HCT116 (cell line): Measurements from ENCODE around the gene HMGA1. TPM values are rescaled to one million over a fixed set of nuclear protein-coding genes. Genes with fewer than 3 reads are reported as not detected.

ENCODE experiments used
- ATAC-seq: fragments of 200-7000 bp; cut with Tn5 transposase; 2 replicates; pipeline ENCODE4 v1.9.1; 2020; ENCODE audit warnings: mild to moderate bottlenecking, moderate library complexity
- BruUV-seq: library from RNA; stranded (reverse); fragments of 400-500 nt; replicated peaks from 2 replicates; lab custom pipeline; 2021; lab: Mats Ljungman, UMichigan
- CTCF ChIA-PET: fragments of 300-600 bp; sonication (Branson Sonifier 250); formaldehyde crosslinking; loops from one replicate; lab custom pipeline; 2021; ENCODE audit warnings: antibody characterized with exemption; lab: Charles Lee
- POLR2A ChIA-PET: fragments of 300-600, 350-600 bp; sonication (Branson Sonifier 250); formaldehyde crosslinking; loops from one replicate; lab custom pipeline; 2021; ENCODE audit warnings: antibody characterized with exemption; lab: Charles Lee
- RAD21 ChIA-PET, 2 experiments: fragments of 300-600 bp; sonication (Branson Sonifier 250); formaldehyde crosslinking; loops; one replicate each; lab custom pipeline; 2023; ENCODE audit warnings: low total read pairs in 2 of 2; ENCODE audit not compliant: uncharacterized antibody in 2 of 2, unreplicated experiment in 2 of 2, low non-redundant PET in 1 of 2; lab: Charles Lee
- DNase-seq: peaks from one replicate; pipeline ENCODE4 v3.0.0-alpha.2; 2010; ENCODE audit warnings: low read depth, low spot score
- H2AFZ ChIP-seq: fragments of 200-600 bp; shearing (Covaris generic), sonication (generic); 2 replicates; pipeline ENCODE4 v1.6.1; 2017; ENCODE audit warnings: low read depth, mixed run types, mixed read lengths, antibody characterized with exemption, low read length; ENCODE audit not compliant: poor library complexity, severe bottlenecking
- H3K27ac ChIP-seq: 2 replicates; pipeline ENCODE4 v1.5.1; 2012; ENCODE audit warnings: low read depth, low read length
- H3K27me3 ChIP-seq: fragments of 200-600 bp; sonication (generic); 2 replicates; pipeline ENCODE4 v1.6.1; 2016; ENCODE audit warnings: mixed run types, low read length, mixed read lengths; ENCODE audit not compliant: insufficient read depth
- H3K36me3 ChIP-seq, 2 experiments: fragments of 200-500 bp in 1 of 2; fragments of 200-600 bp in 1 of 2; sonication (Bioruptor generic) in 1 of 2; sonication (generic) in 1 of 2; 2 replicates each; pipeline versions ENCODE4 v1.5.1 to v1.6.1; 2014 to 2016; ENCODE audit warnings: low read length in 2 of 2, inconsistent platforms in 1 of 2, mixed read lengths in 1 of 2, mixed run types in 1 of 2; ENCODE audit not compliant: insufficient read depth in 2 of 2, control insufficient read depth in 1 of 2
- H3K4me1 ChIP-seq, 2 experiments: fragments of 200-600 bp in 1 of 2; sonication (generic) in 1 of 2; 2 replicates each; pipeline versions ENCODE4 v1.5.1 to v1.6.1; 2012 to 2017; ENCODE audit warnings: low read length in 2 of 2, inconsistent platforms in 1 of 2, mild to moderate bottlenecking in 1 of 2, mixed read lengths in 1 of 2, mixed run types in 1 of 2, moderate library complexity in 1 of 2; ENCODE audit not compliant: insufficient read depth in 2 of 2, control insufficient read depth in 1 of 2
- H3K4me2 ChIP-seq: fragments of 200-600 bp; sonication (generic); 2 replicates; pipeline ENCODE4 v1.6.1; 2017; ENCODE audit warnings: mixed run types, low read length, mixed read lengths
- H3K4me3 ChIP-seq, 2 experiments: fragments of 200-600 bp in 1 of 2; sonication (generic) in 1 of 2; replicated peaks in 1 of 2; 2 replicates each; pipeline ENCODE4 v1.5.1; 2011 to 2016; ENCODE audit warnings: low read length in 2 of 2, control low read depth in 1 of 2, low read depth in 1 of 2, mild to moderate bottlenecking in 1 of 2, mixed read lengths in 1 of 2, mixed run types in 1 of 2
- H3K79me2 ChIP-seq: fragments of 200-600 bp; sonication (generic); 2 replicates; pipeline ENCODE4 v1.6.1; 2017; ENCODE audit warnings: mild to moderate bottlenecking, mixed run types, low read length, moderate library complexity, mixed read lengths; ENCODE audit not compliant: insufficient read depth
- H3K9ac ChIP-seq: fragments of 200-600 bp; sonication (generic); 2 replicates; pipeline ENCODE4 v1.6.1; 2016; ENCODE audit warnings: low read length, mixed read lengths
- H3K9me2 ChIP-seq: fragments of 200-600 bp; sonication (generic), shearing (Covaris generic); 2 replicates; pipeline ENCODE4 v1.6.1; 2017; ENCODE audit warnings: mixed run types, mild to moderate bottlenecking, moderate library complexity; ENCODE audit not compliant: insufficient read depth
- H3K9me3 ChIP-seq, 2 experiments: fragments of 200-500 bp in 1 of 2; fragments of 200-600 bp in 1 of 2; sonication (Bioruptor generic) in 1 of 2; sonication (generic) in 1 of 2; 2 replicates each; pipeline ENCODE4 v1.6.1; 2014 to 2017; ENCODE audit warnings: low read length in 2 of 2, mixed read lengths in 2 of 2, inconsistent platforms in 1 of 2, low read depth in 1 of 2, mild to moderate bottlenecking in 1 of 2, mixed run types in 1 of 2, moderate library complexity in 1 of 2; ENCODE audit not compliant: control insufficient read depth in 1 of 2, insufficient read depth in 1 of 2
- H4K20me1 ChIP-seq: fragments of 200-600 bp; sonication (generic), shearing (Covaris generic); 2 replicates; pipeline ENCODE4 v1.6.1; 2017; ENCODE audit warnings: mixed run types, mild to moderate bottlenecking, moderate library complexity; ENCODE audit not compliant: insufficient read depth
- CBX3 ChIP-seq: IDR thresholded peaks from 2 replicates; pipeline ENCODE4 v1.6.1; 2012; ENCODE audit warnings: low read depth
- EGR1 ChIP-seq: IDR thresholded peaks from 2 replicates; pipeline ENCODE4 v1.6.1; 2012; ENCODE audit warnings: low read depth
- ELF1 ChIP-seq: IDR thresholded peaks from 2 replicates; pipeline ENCODE4 v1.6.1; 2012; ENCODE audit warnings: low read depth, borderline replicate concordance
- EZH2 ChIP-seq: fragments of 200-600 bp; sonication (generic); IDR thresholded peaks from 2 replicates; pipeline ENCODE4 v1.6.1; 2017; ENCODE audit warnings: antibody characterized with exemption, mixed run types
- EZH2phosphoT487 ChIP-seq: fragments of 200-600 bp; IDR thresholded peaks from 2 replicates; pipeline ENCODE4 v1.6.1; 2018; ENCODE audit warnings: antibody characterized with exemption, borderline replicate concordance
- POLR2A ChIP-seq: IDR thresholded peaks from 2 replicates; pipeline ENCODE4 v1.7.0; 2011; ENCODE audit warnings: borderline replicate concordance; ENCODE audit not compliant: insufficient read depth, insufficient read length; ENCODE audit errors: extremely low read depth
- SIN3A ChIP-seq: IDR thresholded peaks from 2 replicates; pipeline ENCODE4 v1.6.1; 2012; ENCODE audit warnings: low read depth
- SP1 ChIP-seq: IDR thresholded peaks from 2 replicates; pipeline ENCODE4 v1.6.1; 2012; ENCODE audit warnings: low read depth
- SRF ChIP-seq: IDR thresholded peaks from 2 replicates; pipeline ENCODE4 v1.6.1; 2012; ENCODE audit warnings: low read depth
- TCF7L2 ChIP-seq: IDR thresholded peaks from 2 replicates; pipeline ENCODE4 v1.7.0; 2011; ENCODE audit warnings: borderline replicate concordance, inconsistent platforms; ENCODE audit not compliant: insufficient read depth, insufficient read length; ENCODE audit errors: extremely low read depth
- YY1 ChIP-seq: IDR thresholded peaks from 2 replicates; pipeline ENCODE4 v1.6.1; 2011; ENCODE audit warnings: low read length, low read depth, moderate library complexity, mild to moderate bottlenecking; ENCODE audit not compliant: insufficient replicate concordance; ENCODE audit errors: extremely low read depth
- ZNF274 ChIP-seq: fragments of 200-500 bp; sonication (Bioruptor generic); IDR thresholded peaks from 2 replicates; pipeline ENCODE4 v1.6.1; 2014; ENCODE audit warnings: mild to moderate bottlenecking, low read depth, low read length, inconsistent platforms
- intact Hi-C: fragments of 100-400 bp; cut with micrococcal nuclease; formaldehyde crosslinking; loops from 2 replicates; pipeline ENCODE4 v1.10.0; 2022
- total RNA-seq: library from RNA; stranded (reverse); gene quantifications from one replicate; pipeline ENCODE4 v1.2.1, GENCODE V29; 2021; ENCODE audit not compliant: unreplicated experiment
- TF ChIP-seq, protein P1 (sequence below): IDR thresholded peaks from 2 replicates; pipeline ENCODE4 v1.6.1; 2012
- TF ChIP-seq, protein P2 (sequence below): IDR thresholded peaks from 2 replicates; pipeline ENCODE4 v1.6.1; 2012; ENCODE audit warnings: low read depth

Gene HMGA1
- total RNA-seq, 1 experiment from 2014 or later, result 2,459 TPM

DNA sequence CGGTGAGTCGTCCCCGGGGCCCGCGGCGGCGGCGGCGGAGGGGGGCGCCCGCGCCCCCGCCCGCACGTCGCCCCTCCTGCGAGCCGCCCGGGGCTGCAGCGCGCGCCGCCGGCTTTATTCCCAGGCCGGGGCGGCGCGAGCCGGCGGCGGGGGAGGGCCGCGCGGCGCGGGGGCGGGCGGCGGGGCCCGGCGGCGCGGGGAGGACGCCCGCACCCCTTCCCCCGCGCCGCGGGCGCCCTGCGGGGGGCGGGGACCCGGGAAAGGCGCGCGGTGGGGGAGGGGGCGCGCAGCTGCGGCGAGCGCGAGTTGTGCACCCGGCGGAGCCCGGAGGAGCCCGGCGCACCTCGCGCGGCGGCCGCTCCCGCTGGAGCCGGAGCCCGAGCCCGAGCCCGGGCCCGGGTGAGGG is 646 bp downstream of the HMGA1 start:
- intact Hi-C loops, result no loop called here
- H3K9me2 ChIP-seq, result no peaks in the 10 kb centered on the region
- H3K27ac ChIP-seq, result peak overlapping the region; percentile 95
- H3K36me3 ChIP-seq, result peaks cover 12 to 46% of the 10 kb centered on the region in 2 experiments; a peak in 2 of 4 replicates
- CTCF ChIA-PET, result interaction anchor here (1.0 to 1.7 kb wide), 3 partner anchors 42 to 1284 kb away, joined by 3 to 5 read pairs (median 3); partner anchors contain the start of gene HLA-DMA
- DNase-seq (no peak), ATAC-seq (peak; percentile 1; the same call in 1 of the 2 replicates)
- peaks cover 39 to 81% of the 10 kb centered on the region in 2 experiments for H3K4me1 ChIP-seq
- TF ChIP-seq CBX3 (no peak), YY1 (no peak), POLR2A (no peak), ZNF274 (no peak), TCF7L2 (no peak), SRF (no peak), EZH2phosphoT487 (no peak), EGR1 (no peak), ELF1 (no peak), SP1 (no peak), SIN3A (no peak), EZH2 (no peak)
- TF ChIP-seq, protein P1, sequence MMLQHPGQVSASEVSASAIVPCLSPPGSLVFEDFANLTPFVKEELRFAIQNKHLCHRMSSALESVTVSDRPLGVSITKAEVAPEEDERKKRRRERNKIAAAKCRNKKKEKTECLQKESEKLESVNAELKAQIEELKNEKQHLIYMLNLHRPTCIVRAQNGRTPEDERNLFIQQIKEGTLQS, result no peak
- TF ChIP-seq, protein P2, sequence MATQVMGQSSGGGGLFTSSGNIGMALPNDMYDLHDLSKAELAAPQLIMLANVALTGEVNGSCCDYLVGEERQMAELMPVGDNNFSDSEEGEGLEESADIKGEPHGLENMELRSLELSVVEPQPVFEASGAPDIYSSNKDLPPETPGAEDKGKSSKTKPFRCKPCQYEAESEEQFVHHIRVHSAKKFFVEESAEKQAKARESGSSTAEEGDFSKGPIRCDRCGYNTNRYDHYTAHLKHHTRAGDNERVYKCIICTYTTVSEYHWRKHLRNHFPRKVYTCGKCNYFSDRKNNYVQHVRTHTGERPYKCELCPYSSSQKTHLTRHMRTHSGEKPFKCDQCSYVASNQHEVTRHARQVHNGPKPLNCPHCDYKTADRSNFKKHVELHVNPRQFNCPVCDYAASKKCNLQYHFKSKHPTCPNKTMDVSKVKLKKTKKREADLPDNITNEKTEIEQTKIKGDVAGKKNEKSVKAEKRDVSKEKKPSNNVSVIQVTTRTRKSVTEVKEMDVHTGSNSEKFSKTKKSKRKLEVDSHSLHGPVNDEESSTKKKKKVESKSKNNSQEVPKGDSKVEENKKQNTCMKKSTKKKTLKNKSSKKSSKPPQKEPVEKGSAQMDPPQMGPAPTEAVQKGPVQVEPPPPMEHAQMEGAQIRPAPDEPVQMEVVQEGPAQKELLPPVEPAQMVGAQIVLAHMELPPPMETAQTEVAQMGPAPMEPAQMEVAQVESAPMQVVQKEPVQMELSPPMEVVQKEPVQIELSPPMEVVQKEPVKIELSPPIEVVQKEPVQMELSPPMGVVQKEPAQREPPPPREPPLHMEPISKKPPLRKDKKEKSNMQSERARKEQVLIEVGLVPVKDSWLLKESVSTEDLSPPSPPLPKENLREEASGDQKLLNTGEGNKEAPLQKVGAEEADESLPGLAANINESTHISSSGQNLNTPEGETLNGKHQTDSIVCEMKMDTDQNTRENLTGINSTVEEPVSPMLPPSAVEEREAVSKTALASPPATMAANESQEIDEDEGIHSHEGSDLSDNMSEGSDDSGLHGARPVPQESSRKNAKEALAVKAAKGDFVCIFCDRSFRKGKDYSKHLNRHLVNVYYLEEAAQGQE, result no peak
- peak overlapping the region; percentile 93 for H3K9ac ChIP-seq
- peak overlapping the region; percentile 87 for H3K4me2 ChIP-seq
- H4K20me1 ChIP-seq, result peaks cover 15% of the 10 kb centered on the region; the same call in 1 of the 2 replicates
- H2AFZ ChIP-seq, result no peak overlapping the region
- POLR2A ChIA-PET, result interaction anchor here (0.8 to 1.9 kb wide), 23 partner anchors 7 to 1265 kb away, joined by 3 to 46 read pairs (median 6); partner anchors contain the start of gene SMIM29
- BruUV-seq, result no TSS peak
- H3K79me2 ChIP-seq, result peaks cover 54% of the 10 kb centered on the region
- RAD21 ChIA-PET, result no interaction called here
- no peaks in the 10 kb centered on the region for H3K9me3 ChIP-seq
- H3K4me3 ChIP-seq, result peak overlapping the region; percentile 69 to 93
- H3K27me3 ChIP-seq, result no peaks in the 10 kb centered on the region
